ENCODE results near the gene MPPED1.

The MPPED1 gene

DNA sequence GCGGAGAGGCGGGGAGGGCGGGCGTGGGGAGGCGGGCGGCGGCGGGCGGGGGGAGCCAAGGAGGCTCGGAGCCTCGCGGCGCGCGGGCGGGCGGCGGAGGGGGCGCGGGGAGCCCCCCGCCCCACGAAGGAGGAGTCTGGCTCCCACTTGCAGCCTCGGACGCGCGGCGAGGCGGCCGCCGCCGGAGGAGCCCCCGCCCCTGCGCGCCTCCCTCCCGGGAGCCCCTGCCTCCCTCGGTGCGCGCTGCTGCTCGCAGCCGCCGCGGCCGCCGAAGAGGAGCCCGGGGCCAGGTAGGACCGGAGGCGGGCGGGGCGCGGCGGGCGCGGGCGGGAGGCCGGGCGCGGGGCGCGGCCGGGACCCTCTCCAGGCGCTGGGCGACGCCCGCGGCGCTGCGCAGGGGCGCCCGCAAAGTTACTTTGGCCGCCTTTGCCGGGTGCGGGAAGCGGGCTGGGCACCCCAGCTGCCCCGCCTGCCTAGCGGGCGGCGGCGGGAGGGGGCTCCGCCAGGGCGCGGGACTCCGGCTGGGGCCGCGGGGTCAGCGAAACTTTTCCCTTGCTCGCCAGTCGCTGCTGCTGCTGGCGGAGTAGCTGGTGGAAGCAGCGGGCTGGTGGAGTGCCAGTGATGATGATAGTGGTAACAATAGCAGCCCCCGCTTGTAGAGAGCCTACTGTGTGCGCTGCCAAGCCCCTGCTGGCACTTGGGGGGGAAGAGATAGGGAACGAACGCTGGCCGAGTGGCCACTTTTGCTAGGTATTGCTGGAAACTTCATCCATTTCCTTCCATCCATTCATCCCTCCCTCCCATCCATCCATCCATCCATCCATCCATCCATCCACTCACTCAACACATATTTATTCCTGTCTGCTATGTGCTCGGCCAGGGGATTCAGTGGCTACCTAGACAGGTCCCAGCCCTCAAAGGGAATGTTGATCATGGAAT, at the start of gene MPPED1:
MPPED1 (plus strand) TSS at position 146 of the 939 bp plus-strand sequence. CDS start 12,972 bp downstream, outside the sequence.
- TF ChIP-seq, protein P1, sequence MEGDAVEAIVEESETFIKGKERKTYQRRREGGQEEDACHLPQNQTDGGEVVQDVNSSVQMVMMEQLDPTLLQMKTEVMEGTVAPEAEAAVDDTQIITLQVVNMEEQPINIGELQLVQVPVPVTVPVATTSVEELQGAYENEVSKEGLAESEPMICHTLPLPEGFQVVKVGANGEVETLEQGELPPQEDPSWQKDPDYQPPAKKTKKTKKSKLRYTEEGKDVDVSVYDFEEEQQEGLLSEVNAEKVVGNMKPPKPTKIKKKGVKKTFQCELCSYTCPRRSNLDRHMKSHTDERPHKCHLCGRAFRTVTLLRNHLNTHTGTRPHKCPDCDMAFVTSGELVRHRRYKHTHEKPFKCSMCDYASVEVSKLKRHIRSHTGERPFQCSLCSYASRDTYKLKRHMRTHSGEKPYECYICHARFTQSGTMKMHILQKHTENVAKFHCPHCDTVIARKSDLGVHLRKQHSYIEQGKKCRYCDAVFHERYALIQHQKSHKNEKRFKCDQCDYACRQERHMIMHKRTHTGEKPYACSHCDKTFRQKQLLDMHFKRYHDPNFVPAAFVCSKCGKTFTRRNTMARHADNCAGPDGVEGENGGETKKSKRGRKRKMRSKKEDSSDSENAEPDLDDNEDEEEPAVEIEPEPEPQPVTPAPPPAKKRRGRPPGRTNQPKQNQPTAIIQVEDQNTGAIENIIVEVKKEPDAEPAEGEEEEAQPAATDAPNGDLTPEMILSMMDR (IDR thresholded peaks at IDR 0.05), result no peak
- no peak for TF ChIP-seq ZFX (IDR thresholded peaks at IDR 0.05; ENCODE audit: borderline replicate concordance)

GRCh38 chr22:43363315-43364168, 48.3 kb upstream of the MPPED1 start:
- TF ChIP-seq ZFX (IDR thresholded peaks at IDR 0.05; ENCODE audit: borderline replicate concordance), result no peak
- TF ChIP-seq, protein P1 (IDR thresholded peaks at IDR 0.05), result no peak
- H3K27ac ChIP-seq, result no peak overlapping the region

More for the DNA sequence above, at the start of gene MPPED1:
- H3K27ac ChIP-seq, result no peak within 1 kb of the TSS

- TF ChIP-seq, protein P1 (IDR thresholded peaks at IDR 0.05), result no peak
- TF ChIP-seq ZFX (IDR thresholded peaks at IDR 0.05; ENCODE audit: borderline replicate concordance), result no peak
- no peak overlapping the region for H3K27ac ChIP-seq
Observed at GRCh38 chr22:43364169-43364435, 47.7 kb upstream of the MPPED1 start.

DNA sequence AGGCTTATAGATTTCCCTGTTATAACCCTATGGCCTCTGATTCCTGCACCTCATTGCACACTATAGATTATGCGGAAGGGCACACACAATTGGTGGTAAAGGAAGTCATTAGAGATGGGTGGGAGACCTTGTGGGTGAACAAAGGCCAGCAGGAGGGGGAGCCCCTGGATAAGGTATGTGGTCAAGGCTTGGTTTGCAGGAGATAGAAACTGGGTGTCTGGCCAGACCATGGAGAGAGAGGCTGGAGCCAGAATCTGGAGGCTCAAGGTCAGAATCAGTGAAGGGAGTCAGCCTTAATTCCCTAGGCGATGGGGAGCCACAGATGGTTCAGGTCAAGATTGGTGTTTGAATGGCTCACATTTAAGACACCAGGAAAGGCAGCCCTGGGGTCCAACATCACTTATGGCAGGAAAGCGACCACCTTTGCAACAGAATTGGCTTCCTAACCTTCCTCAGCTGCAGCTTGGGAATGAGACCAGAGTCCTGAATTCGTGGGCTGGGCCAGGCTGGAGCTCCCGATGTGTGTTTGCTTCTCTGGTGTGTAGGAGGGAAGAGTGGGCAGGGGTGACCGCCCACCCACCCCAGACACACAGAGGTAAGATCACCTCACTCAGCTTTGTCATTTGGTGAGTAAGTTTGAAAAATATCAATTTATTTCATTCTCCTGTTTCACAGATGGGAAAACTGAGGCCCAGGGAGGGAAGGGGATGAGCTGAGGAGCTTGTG, 45.9 kb upstream of the MPPED1 start:
- H3K27ac ChIP-seq, result no peak overlapping the region
- TF ChIP-seq, protein P1 (IDR thresholded peaks at IDR 0.05), result no peak
- TF ChIP-seq ZFX (IDR thresholded peaks at IDR 0.05; ENCODE audit: borderline replicate concordance), result no peak

GRCh38 chr22:43370036-43370435, 41.8 kb upstream of the MPPED1 start:
- H3K27ac ChIP-seq, result no peak overlapping the region
- TF ChIP-seq ZFX (IDR thresholded peaks at IDR 0.05; ENCODE audit: borderline replicate concordance), result no peak
- TF ChIP-seq, protein P1 (IDR thresholded peaks at IDR 0.05), result no peak

GRCh38 chr22:43375951-43376455, 35.8 kb upstream of the MPPED1 start:
- TF ChIP-seq ZFX (IDR thresholded peaks at IDR 0.05; ENCODE audit: borderline replicate concordance), result no peak
- TF ChIP-seq, protein P1 (IDR thresholded peaks at IDR 0.05), result no peak
- H3K27ac ChIP-seq, result no peak overlapping the region
